Tongue (tissue), 2 donors: ENCODE data around the gene GPD2. TPM values are rescaled to one million over a fixed set of nuclear protein-coding genes. Genes with fewer than 3 reads are reported as not detected.

ENCODE experiments used
- DNase-seq: peaks from one replicate; pipeline ENCODE4 v3.0.0-alpha.2; 2015
- total RNA-seq: library from RNA; depleted of rRNA; stranded (reverse); fragments of >200 nt; gene quantifications from one replicate; pipeline ENCODE4 v1.2.3, GENCODE V29; 2014

GPD2 gene
- total RNA-seq = 82.4 TPM

- DNase-seq = peak; percentile 94
Observed at GRCh38 chr2:156435718-156436496, at the start of gene GPD2. TSS of gene GPD2 (plus strand) at chr2:156436379. CDS start at chr2:156476106, 39,727 bp downstream.

- no peak for DNase-seq
Observed at GRCh38 chr2:156394033-156394741, 42.0 kb upstream of the GPD2 start.

- no peak for DNase-seq
Observed at GRCh38 chr2:156396126-156396525, 40.1 kb upstream of the GPD2 start.

GRCh38 chr2:156397229-156397628 lies 39.0 kb upstream of the GPD2 start:
- no peak for DNase-seq

- DNase-seq = no peak
Observed at GRCh38 chr2:156398176-156398575, 38.0 kb upstream of the GPD2 start.

GRCh38 chr2:156399224-156399949 lies 36.8 kb upstream of the GPD2 start:
- no peak for DNase-seq

- no peak for DNase-seq
Observed at GRCh38 chr2:156399950-156400705, 36.1 kb upstream of the GPD2 start.

- DNase-seq = peak; percentile 95
Observed at GRCh38 chr2:156400706-156401678, 35.2 kb upstream of the GPD2 start.

- no peak for DNase-seq
Observed at GRCh38 chr2:156401861-156402260, 34.3 kb upstream of the GPD2 start.

GRCh38 chr2:156405586-156405985 lies 30.6 kb upstream of the GPD2 start:
- DNase-seq = no peak

- DNase-seq = no peak
Observed at GRCh38 chr2:156411835-156412234, 24.3 kb upstream of the GPD2 start.

GRCh38 chr2:156421851-156422250 lies 14.3 kb upstream of the GPD2 start:
- no peak for DNase-seq

GRCh38 chr2:156423674-156424282 lies 12.4 kb upstream of the GPD2 start:
- no peak for DNase-seq

- no peak for DNase-seq
Observed at GRCh38 chr2:156427074-156427473, 9.1 kb upstream of the GPD2 start.

- no peak for DNase-seq
Observed at GRCh38 chr2:156429211-156429610, 7.0 kb upstream of the GPD2 start.

- no peak for DNase-seq
Observed at GRCh38 chr2:156430236-156430979, 5.8 kb upstream of the GPD2 start.

- DNase-seq = no peak
Observed at GRCh38 chr2:156430980-156431358, 5.2 kb upstream of the GPD2 start.

GRCh38 chr2:156434461-156435291 lies 1.5 kb upstream of the GPD2 start:
- no peak for DNase-seq

GRCh38 chr2:156435396-156435717 lies 822 bp upstream of the GPD2 start:
- DNase-seq = no peak
